Lower lobe of right lung (tissue), 2 donors: ENCODE results near the gene ZNF530. TPM values are rescaled to one million over a fixed set of nuclear protein-coding genes. Genes with fewer than 3 reads are reported as not detected.
A peak's percentile ranks its signal among the peaks of the same experiment; 100 is the strongest.

Experiments used
- ATAC-seq, 2 donors: fragments of 200-7000 bp; cut with Tn5 transposase; one replicate each; pipeline ENCODE4 v1.9.1; 2020 to 2022; ENCODE audit warnings: mild to moderate bottlenecking in 2 of 2, moderate library complexity in 2 of 2
- DNase-seq: peaks from one replicate; pipeline ENCODE4 v3.0.0-alpha.2; 2020
- H3K27ac ChIP-seq: fragments of 200-600 bp; one replicate; pipeline ENCODE4 v1.8.0; 2022
- H3K27me3 ChIP-seq: fragments of 200-600 bp; one replicate; pipeline ENCODE4 v1.8.0; 2022; ENCODE audit warnings: low read depth
- H3K36me3 ChIP-seq: fragments of 200-600 bp; one replicate; pipeline ENCODE4 v1.8.0; 2022; ENCODE audit warnings: mild to moderate bottlenecking
- H3K4me1 ChIP-seq: fragments of 200-600 bp; one replicate; pipeline ENCODE4 v1.8.0; 2022
- H3K4me3 ChIP-seq: fragments of 200-600 bp; one replicate; pipeline ENCODE4 v1.8.0; 2022; ENCODE audit warnings: mild to moderate bottlenecking
- H3K9me3 ChIP-seq: fragments of 200-600 bp; one replicate; pipeline ENCODE4 v1.8.0; 2022
- intact Hi-C: fragments of 100-400 bp; cut with DNase I; formaldehyde crosslinking; loops from one replicate; pipeline ENCODE4 v1.11.0; 2022
- total RNA-seq: library from RNA; stranded (reverse); fragmentation: NEBNext Ultra II Directional; extraction: Animal tissue kit (Norgen Biotek cat#: 25700); gene quantifications from one replicate; pipeline ENCODE4 v1.2.1, GENCODE V29; 2021
- TF ChIP-seq, protein P1 (sequence below): fragments of 200-600 bp; IDR thresholded peaks from one replicate; pipeline ENCODE4 v1.8.0; 2022; ENCODE audit warnings: antibody characterized with exemption, mild to moderate bottlenecking
- donor health status: DM: no; HTN: yes; CAD: no; lungs with severe emphysema.

ZNF530 gene
- total RNA-seq, 1 donor from 2014 or later: 2.0 TPM

DNA sequence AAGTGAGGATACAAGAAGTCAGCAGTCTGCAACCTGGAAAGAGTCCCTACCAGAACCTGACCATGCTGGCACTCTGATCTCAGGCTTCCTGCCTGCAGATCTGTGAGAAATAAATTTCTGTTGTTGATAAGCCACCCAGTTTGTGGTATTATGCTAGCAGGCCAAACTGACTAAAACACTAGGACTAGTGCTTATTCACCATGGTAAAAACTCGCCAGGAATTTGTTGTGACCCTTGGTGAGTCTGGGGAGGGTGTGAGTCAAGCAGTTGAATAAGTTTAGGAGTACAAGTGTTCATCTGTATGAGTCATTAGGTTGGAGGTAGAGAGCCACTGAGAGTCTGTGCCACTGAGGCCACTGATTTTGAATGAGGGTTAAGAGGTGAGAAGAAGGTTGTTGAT lies 12.2 kb upstream of the ZNF530 start:
- DNase-seq (no peak), ATAC-seq (no peak)
- intact Hi-C loops: no loop called here
- Histone ChIP-seq H3K27ac (no peak overlapping the region), H3K27me3 (no peaks in the 10 kb centered on the region), H3K9me3 (peaks cover 68% of the 10 kb centered on the region), H3K4me3 (no peak overlapping the region), H3K36me3 (peaks cover 23% of the 10 kb centered on the region), H3K4me1 (peaks cover 17% of the 10 kb centered on the region)
- TF ChIP-seq, protein P1, sequence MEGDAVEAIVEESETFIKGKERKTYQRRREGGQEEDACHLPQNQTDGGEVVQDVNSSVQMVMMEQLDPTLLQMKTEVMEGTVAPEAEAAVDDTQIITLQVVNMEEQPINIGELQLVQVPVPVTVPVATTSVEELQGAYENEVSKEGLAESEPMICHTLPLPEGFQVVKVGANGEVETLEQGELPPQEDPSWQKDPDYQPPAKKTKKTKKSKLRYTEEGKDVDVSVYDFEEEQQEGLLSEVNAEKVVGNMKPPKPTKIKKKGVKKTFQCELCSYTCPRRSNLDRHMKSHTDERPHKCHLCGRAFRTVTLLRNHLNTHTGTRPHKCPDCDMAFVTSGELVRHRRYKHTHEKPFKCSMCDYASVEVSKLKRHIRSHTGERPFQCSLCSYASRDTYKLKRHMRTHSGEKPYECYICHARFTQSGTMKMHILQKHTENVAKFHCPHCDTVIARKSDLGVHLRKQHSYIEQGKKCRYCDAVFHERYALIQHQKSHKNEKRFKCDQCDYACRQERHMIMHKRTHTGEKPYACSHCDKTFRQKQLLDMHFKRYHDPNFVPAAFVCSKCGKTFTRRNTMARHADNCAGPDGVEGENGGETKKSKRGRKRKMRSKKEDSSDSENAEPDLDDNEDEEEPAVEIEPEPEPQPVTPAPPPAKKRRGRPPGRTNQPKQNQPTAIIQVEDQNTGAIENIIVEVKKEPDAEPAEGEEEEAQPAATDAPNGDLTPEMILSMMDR: no peak

- H3K4me3 ChIP-seq: peak overlapping the region; percentile 89
- H3K9me3 ChIP-seq: peaks cover 19% of the 10 kb centered on the region
- TF ChIP-seq, protein P1: no peak
- no peak for ATAC-seq
- intact Hi-C loops: no loop called here
- peak overlapping the region; percentile 47 for H3K27ac ChIP-seq
- H3K36me3 ChIP-seq: no peaks in the 10 kb centered on the region
- H3K27me3 ChIP-seq: no peaks in the 10 kb centered on the region
- H3K4me1 ChIP-seq: peaks cover 11% of the 10 kb centered on the region
- no peak for DNase-seq
Observed at GRCh38 chr19:57599377-57599760, 316 bp upstream of the ZNF530 start.

GRCh38 chr19:57606931-57607330 lies 7.2 kb downstream of the ZNF530 start:
- Histone ChIP-seq H3K36me3 (peaks cover 25% of the 10 kb centered on the region), H3K4me1 (no peaks in the 10 kb centered on the region), H3K27ac (no peak overlapping the region), H3K27me3 (no peaks in the 10 kb centered on the region), H3K9me3 (peaks cover 66% of the 10 kb centered on the region), H3K4me3 (no peak overlapping the region)
- TF ChIP-seq, protein P1: no peak
- intact Hi-C loops: no loop called here
- ATAC-seq (no peak), DNase-seq (no peak)

DNA sequence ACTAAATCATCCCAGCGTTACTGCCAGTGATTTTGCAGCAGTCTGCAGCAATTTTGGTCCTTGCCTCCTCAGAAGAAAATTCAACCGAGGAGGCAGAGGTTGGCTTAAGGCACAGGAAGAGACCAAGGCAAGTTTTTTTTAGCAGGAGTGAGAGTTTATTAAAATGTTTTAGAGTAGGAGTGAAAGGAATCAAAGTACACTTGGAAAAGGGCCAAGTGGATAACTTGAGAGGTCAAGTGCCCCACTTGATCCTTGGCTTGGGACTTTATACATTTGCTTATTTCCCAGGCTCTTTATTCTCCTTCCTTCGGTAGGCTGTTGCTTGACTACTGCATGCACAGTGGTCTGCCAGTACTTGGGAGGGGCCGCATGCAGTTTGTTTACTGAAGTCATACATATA lies 11.4 kb downstream of the ZNF530 start:
- Histone ChIP-seq H3K9me3 (peaks cover 50% of the 10 kb centered on the region), H3K36me3 (peaks cover 12% of the 10 kb centered on the region), H3K4me1 (peaks cover 12% of the 10 kb centered on the region), H3K27ac (no peak overlapping the region), H3K4me3 (no peak overlapping the region), H3K27me3 (no peaks in the 10 kb centered on the region)
- TF ChIP-seq, protein P1: no peak
- intact Hi-C loops: no loop called here
- no peak for DNase-seq
- no peak for ATAC-seq

DNA sequence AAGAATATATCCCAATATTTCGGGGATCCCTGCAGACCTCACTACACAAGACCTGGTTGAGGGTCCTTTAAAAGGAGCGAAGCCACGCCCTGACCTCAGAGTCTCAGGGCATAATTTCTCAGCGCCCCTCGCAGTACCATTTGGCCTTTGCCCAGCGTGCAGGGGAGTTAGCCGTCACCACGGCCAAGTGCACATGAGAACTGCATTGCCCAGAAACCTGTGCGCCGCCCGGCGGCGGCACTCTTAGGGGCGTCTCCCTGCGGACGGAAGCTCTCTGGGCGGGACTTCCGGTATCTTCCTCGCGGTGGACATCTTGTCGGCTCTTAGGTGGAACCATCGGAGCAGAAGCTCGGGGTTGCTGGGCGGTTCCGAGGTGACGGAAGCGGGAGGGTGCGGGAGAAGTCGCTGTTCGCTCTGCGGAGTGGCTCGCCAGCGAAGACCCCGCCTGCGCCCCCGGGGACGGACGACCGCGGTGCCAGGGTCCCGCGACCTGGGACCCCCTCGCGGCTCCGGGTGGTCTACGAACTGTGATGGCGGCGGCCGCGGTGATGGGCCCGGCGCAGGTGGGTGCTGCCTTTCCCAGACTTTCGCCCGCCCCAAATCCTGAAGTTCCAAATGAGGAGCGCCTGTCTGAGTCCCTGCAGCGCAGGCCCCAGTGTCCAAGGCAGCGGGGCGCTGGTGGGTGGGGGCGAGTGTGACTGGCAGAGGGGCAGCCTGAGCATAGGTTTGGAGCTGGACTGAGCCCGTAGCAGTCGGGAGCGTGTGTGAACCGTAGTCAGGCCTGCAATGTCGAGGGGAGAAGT lies 14.5 kb downstream of the ZNF530 start, which contains the start of gene ZNF134:
TSS of gene ZNF134 (plus strand) at position 302 of the 803 bp plus-strand sequence. CDS start 5,227 bp downstream, outside the sequence.
- peaks cover 55% of the 10 kb centered on the region for H3K9me3 ChIP-seq
- H3K36me3 ChIP-seq: peaks cover 21% of the 10 kb centered on the region
- peak; percentile 96 for DNase-seq
- intact Hi-C loops: no loop called here
- TF ChIP-seq, protein P1: peak; percentile 26
- peak within 1 kb of the TSS; percentile 100 for H3K4me3 ChIP-seq
- peak; percentile 98 to 100 for ATAC-seq
- no peaks in the 10 kb centered on the region for H3K27me3 ChIP-seq
- peaks cover 12% of the 10 kb centered on the region for H3K4me1 ChIP-seq
- H3K27ac ChIP-seq: peak within 1 kb of the TSS; percentile 82
